Spleen (tissue), 11 donors: ENCODE data around the gene TMPRSS4. TPM values are rescaled to one million over a fixed set of nuclear protein-coding genes. Genes with fewer than 3 reads are reported as not detected.

Experiments
- DNase-seq: peaks from one replicate; pipeline ENCODE4 v3.0.0-alpha.2; 2020
- H3K27ac ChIP-seq, 8 donors: fragments of 200-600 bp; sonication (generic) in 7 of 8; 1 replicate in 4 of 8; 2 replicates in 4 of 8; pipeline versions ENCODE4 v1.5.0 to v1.8.0; 2016 to 2021; ENCODE audit warnings: inconsistent platforms in 4 of 8, mild to moderate bottlenecking in 4 of 8, moderate library complexity in 1 of 8
- H3K27me3 ChIP-seq, 7 donors: fragments of 200-600 bp; sonication (generic) in 6 of 7; replicated peaks in 1 of 7; 1 replicate in 4 of 7; 2 replicates in 3 of 7; pipeline versions ENCODE4 v1.5.0 to v1.8.0; 2016 to 2021; ENCODE audit warnings: inconsistent platforms in 3 of 7, mild to moderate bottlenecking in 1 of 7
- H3K36me3 ChIP-seq, 6 donors: fragments of 200-600 bp; sonication (generic) in 5 of 6; 1 replicate in 4 of 6; 2 replicates in 2 of 6; pipeline versions ENCODE4 v1.5.0 to v1.8.0; 2016 to 2021; ENCODE audit warnings: inconsistent platforms in 2 of 6
- H3K4me1 ChIP-seq, 6 donors: fragments of 200-600 bp; sonication (generic) in 5 of 6; 1 replicate in 3 of 6; 2 replicates in 3 of 6; pipeline versions ENCODE4 v1.5.0 to v1.8.0; 2016 to 2021; ENCODE audit warnings: inconsistent platforms in 3 of 6
- H3K4me3 ChIP-seq, 8 donors: fragments of 200-600 bp; sonication (generic) in 7 of 8; 1 replicate in 4 of 8; 2 replicates in 4 of 8; pipeline versions ENCODE4 v1.5.0 to v1.8.0; 2016 to 2021; ENCODE audit warnings: inconsistent platforms in 4 of 8, mild to moderate bottlenecking in 4 of 8, moderate library complexity in 2 of 8
- H3K9me3 ChIP-seq, 8 donors: fragments of 200-600 bp; sonication (generic) in 7 of 8; 1 replicate in 4 of 8; 2 replicates in 4 of 8; pipeline versions ENCODE4 v1.5.0 to v1.8.0; 2016 to 2021; ENCODE audit warnings: inconsistent platforms in 4 of 8
- POLR2A ChIP-seq, 3 donors: fragments of 450-650 bp; IDR thresholded peaks; one replicate each; pipeline ENCODE4 v1.5.1; 2017; ENCODE audit warnings: antibody characterized with exemption in 3 of 3, mild to moderate bottlenecking in 1 of 3
- POLR2AphosphoS5 ChIP-seq, 3 donors: sonication (generic); formaldehyde crosslinking; IDR thresholded peaks; one replicate each; pipeline ENCODE4 v1.5.1; 2017; ENCODE audit warnings: antibody characterized with exemption in 3 of 3
- WGBS, 5 donors: extraction: QIAGEN DNeasy Blood & Tissue Kit in 3 of 5; methylation state at CpG; one replicate each; pipeline versions ENCODE4 v1.1.5 to v1.1.7; 2013 to 2018; 5-methylcytosine and 5-hydroxymethylcytosine counted together
- intact Hi-C: fragments of 100-400 bp; cut with DNase I; formaldehyde crosslinking; loops from one replicate; pipeline ENCODE4 v1.15.0; 2023; ENCODE audit warnings: low total_unique reads
- polyA plus RNA-seq, 3 donors: library from polyadenylated mRNA; stranded (reverse); fragments of 200-250 nt; gene quantifications; one replicate each; pipeline ENCODE4 v1.2.1, GENCODE V29; 2013
- total RNA-seq, 7 donors: library from RNA; depleted of rRNA in 3 of 7; stranded (reverse); fragments of >200 nt in 3 of 7; fragmentation: NEBNext Ultra II Directional in 4 of 7; extraction: Animal tissue kit (Norgen Biotek cat#: 25700) in 4 of 7; gene quantifications; one replicate each; pipeline versions ENCODE4 v1.1.0 to v1.2.1, GENCODE V29; 2016 to 2021
- TF ChIP-seq, protein P1 (sequence below), 11 experiments: fragments of 200-600 bp in 7 of 11; fragments of 450-650 bp in 4 of 11; sonication (generic) in 4 of 11; IDR thresholded peaks in 8 of 11; conservative IDR thresholded peaks in 3 of 11; 1 replicate in 7 of 11; 2 replicates in 4 of 11; pipeline versions ENCODE4 v1.4.0 to v1.8.0; 2016 to 2021; ENCODE audit warnings: antibody characterized with exemption in 11 of 11, inconsistent platforms in 4 of 11, mild to moderate bottlenecking in 1 of 11
- donor health status: healthy with polysubstance abuse.
- donor health status: DM: no; HTN: no; CAD: no; lungs with moderate emphysema.
- donor health status: DM: no; HTN: no; CAD: no.
- donor health status: Bipolar disorder and iron deficiency.
- donor health status: healthy.
- donor health status: DM: no; HTN: no; CAD: no.
- donor health status: DM: yes; HTN: yes; CAD: no.

Gene TMPRSS4
- total and polyA plus RNA-seq, 10 donors, result 0.09 to 1.4 (median 0.85) TPM; not detected in 3

DNA sequence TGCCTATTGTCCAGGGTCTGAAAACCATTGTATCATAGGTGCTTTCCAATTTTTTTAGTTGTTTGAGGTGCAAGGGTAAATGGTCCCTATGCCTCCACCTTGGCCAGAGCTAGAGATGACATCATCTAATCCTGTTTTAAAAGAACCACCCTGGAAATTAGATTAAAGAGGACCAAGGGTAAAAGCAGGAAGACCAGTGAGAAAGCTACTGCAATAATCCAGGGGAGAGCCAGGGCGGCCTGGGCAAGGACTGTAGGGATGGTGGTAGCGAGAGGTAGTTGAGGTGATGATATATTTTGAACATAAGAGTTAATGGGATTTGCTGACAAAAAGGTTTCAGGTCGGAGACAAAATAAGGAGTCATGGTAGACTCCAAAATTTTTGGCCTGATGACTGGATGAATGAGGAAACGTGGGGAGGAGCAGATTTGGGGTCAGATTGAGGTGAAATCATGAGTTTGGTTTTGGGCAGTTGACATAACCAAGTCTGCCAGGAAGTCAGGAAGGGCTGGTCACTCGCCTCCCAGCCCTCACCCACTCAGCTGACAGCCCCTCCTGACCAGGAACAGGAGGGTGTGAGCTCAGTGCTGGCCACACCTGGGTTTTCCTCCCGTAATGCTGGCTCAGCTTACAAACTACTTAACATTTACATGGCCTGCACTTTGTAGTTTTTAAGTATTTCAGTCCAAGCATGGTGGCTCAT lies 52.7 kb downstream of the TMPRSS4 start:
- H3K4me3 ChIP-seq, result no peak overlapping the region
- intact Hi-C loops, result no loop called here
- no peaks in the 10 kb centered on the region for H3K4me1 ChIP-seq
- H3K27ac ChIP-seq, result no peak overlapping the region
- H3K27me3 ChIP-seq, result peaks cover 0 to 19% (median 0%) of the 10 kb centered on the region in 7 donors
- H3K9me3 ChIP-seq, result no peaks in the 10 kb centered on the region
- no peaks in the 10 kb centered on the region for H3K36me3 ChIP-seq
- 55 to 68% (median 66%) methylated on average over 6 of the region's 6 CpGs for WGBS, 5 donors
- no peak for DNase-seq
- TF ChIP-seq POLR2A (IDR thresholded peaks at IDR 0.05), result no peak
- no peak for TF ChIP-seq POLR2AphosphoS5 (IDR thresholded peaks at IDR 0.05)
- TF ChIP-seq, protein P1, sequence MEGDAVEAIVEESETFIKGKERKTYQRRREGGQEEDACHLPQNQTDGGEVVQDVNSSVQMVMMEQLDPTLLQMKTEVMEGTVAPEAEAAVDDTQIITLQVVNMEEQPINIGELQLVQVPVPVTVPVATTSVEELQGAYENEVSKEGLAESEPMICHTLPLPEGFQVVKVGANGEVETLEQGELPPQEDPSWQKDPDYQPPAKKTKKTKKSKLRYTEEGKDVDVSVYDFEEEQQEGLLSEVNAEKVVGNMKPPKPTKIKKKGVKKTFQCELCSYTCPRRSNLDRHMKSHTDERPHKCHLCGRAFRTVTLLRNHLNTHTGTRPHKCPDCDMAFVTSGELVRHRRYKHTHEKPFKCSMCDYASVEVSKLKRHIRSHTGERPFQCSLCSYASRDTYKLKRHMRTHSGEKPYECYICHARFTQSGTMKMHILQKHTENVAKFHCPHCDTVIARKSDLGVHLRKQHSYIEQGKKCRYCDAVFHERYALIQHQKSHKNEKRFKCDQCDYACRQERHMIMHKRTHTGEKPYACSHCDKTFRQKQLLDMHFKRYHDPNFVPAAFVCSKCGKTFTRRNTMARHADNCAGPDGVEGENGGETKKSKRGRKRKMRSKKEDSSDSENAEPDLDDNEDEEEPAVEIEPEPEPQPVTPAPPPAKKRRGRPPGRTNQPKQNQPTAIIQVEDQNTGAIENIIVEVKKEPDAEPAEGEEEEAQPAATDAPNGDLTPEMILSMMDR (IDR thresholded peaks at IDR 0.05 in 8 of 11, conservative IDR thresholded peaks at IDR 0.05 in 3 of 11), result no peak

DNA sequence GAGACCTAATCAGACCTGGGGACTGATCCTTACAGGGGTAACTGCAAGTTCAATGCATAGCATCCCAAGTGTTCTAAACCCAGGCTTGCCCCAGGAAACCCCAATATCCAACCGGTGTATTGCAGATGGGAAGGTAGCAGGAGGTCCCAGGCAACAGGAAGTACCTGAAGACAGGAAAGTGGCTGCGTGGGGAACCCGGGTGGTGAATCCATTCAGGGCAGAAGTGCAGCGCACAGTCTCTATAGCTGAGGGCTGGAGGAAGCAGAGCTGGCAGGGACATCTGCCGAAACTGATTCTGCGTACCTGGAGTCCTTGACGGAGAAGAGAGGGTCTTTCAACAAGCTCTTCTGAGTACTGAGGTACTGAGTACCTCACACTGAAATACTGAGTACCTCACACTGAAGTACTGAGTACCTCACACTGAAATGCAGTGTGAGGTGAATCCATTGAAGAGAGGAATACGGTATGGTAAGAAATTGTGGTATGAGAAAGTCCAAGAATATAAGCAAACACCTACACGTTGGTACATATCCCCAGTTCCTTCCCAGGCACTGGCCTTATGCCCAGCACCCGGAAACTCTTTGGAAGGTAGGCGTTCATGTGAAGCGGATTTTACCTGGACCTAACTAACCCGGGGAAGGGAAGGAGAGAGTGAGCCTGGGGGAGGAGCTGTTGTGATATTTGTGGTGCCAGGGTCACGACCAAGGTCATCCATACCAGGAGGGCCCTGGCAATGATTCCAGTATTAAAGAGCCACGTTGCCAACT lies 55.7 kb downstream of the TMPRSS4 start:
- no peaks in the 10 kb centered on the region for H3K9me3 ChIP-seq
- 75 to 86% (median 78%) methylated on average over 15 of the region's 15 CpGs for WGBS, 5 donors
- no peak overlapping the region for H3K27ac ChIP-seq
- TF ChIP-seq, protein P1 (IDR thresholded peaks at IDR 0.05 in 8 of 11, conservative IDR thresholded peaks at IDR 0.05 in 3 of 11), result no peak
- TF ChIP-seq POLR2A (IDR thresholded peaks at IDR 0.05) (no peak), POLR2AphosphoS5 (IDR thresholded peaks at IDR 0.05) (no peak)
- H3K27me3 ChIP-seq, result peaks cover 0 to 48% (median 0%) of the 10 kb centered on the region in 7 donors
- intact Hi-C loops, result no loop called here
- H3K4me1 ChIP-seq, result no peaks in the 10 kb centered on the region
- DNase-seq, result no peak
- no peaks in the 10 kb centered on the region for H3K36me3 ChIP-seq
- H3K4me3 ChIP-seq, result no peak overlapping the region

- no peaks in the 10 kb centered on the region for H3K9me3 ChIP-seq
- TF ChIP-seq POLR2AphosphoS5 (IDR thresholded peaks at IDR 0.05) (no peak), POLR2A (IDR thresholded peaks at IDR 0.05) (no peak)
- TF ChIP-seq, protein P1 (IDR thresholded peaks at IDR 0.05 in 8 of 11, conservative IDR thresholded peaks at IDR 0.05 in 3 of 11), result no peak
- H3K4me1 ChIP-seq, result no peaks in the 10 kb centered on the region
- H3K27ac ChIP-seq, result no peak overlapping the region
- no peak overlapping the region for H3K4me3 ChIP-seq
- peaks cover 0 to 47% (median 0%) of the 10 kb centered on the region in 7 donors for H3K27me3 ChIP-seq
- intact Hi-C loops, result no loop called here
- no peaks in the 10 kb centered on the region for H3K36me3 ChIP-seq
- 84 to 95% (median 93%) methylated on average over 10 of the region's 10 CpGs for WGBS, 5 donors
- no peak for DNase-seq
These were observed 56.9 kb downstream of the TMPRSS4 start for GRCh38 chr11:118133816-118134215.
